ENCODE results near the gene EDN3.

The EDN3 gene, protein sequence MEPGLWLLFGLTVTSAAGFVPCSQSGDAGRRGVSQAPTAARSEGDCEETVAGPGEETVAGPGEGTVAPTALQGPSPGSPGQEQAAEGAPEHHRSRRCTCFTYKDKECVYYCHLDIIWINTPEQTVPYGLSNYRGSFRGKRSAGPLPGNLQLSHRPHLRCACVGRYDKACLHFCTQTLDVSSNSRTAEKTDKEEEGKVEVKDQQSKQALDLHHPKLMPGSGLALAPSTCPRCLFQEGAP

GRCh38 chr20:59300333-59301081 lies at the start of gene EDN3:
Gene EDN3, plus strand, starts transcription at chr20:59300611. Its CDS starts 202 bp downstream, at chr20:59300813.
- in situ Hi-C loops (cut with MboI; ENCODE audit: low sequenced_read_pairs) = no loop called here

GRCh38 chr20:59253325-59253724 lies 47.1 kb upstream of the EDN3 start:
- in situ Hi-C loops (cut with MboI; ENCODE audit: low sequenced_read_pairs) = no loop called here

DNA sequence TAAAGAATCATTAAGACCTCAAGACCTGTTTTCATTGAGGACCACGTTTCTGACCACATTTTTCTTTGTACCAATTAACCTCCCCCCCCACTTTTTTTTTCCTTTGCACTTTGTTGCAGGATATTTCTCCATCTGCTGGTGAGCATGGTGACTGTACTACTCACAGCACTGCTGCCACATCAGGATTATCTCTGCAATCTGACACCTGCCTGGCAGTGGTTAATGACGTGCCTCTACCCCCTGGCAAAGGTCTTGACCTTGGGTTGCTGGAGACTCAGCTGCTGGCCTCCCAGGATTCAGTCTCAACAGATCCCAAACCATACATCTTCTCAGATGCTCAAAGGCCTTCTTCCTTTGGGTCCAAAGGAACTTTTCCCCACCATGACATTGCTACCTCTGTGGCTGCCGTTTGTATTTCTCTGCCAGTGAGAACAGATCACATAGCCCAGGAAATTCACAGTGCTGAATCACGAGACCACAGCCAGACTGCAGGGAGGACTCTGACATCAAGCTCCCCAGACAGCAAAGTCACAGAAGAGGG lies 46.6 kb upstream of the EDN3 start:
- in situ Hi-C loops (cut with MboI; ENCODE audit: low sequenced_read_pairs) = no loop called here

DNA sequence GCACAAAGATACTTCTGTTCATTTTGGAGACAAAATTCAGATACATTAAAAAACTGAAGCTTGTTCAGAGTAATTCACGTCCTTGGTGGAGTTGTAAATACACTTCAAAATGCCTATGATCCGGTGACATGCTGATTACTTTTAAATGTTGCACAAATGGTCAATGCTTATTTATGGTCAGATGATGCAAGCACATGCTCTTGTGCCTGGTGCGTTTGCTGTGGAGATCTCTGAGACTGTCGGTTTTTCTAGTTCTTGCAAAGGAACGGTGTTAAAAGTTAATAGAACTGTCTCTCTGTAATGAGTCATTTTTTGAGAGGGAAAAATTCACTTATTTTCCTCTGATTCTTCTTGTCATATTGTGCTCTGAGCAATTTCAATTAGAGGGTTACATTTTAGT lies 45.2 kb upstream of the EDN3 start:
- in situ Hi-C loops (cut with MboI; ENCODE audit: low sequenced_read_pairs) = no loop called here

DNA sequence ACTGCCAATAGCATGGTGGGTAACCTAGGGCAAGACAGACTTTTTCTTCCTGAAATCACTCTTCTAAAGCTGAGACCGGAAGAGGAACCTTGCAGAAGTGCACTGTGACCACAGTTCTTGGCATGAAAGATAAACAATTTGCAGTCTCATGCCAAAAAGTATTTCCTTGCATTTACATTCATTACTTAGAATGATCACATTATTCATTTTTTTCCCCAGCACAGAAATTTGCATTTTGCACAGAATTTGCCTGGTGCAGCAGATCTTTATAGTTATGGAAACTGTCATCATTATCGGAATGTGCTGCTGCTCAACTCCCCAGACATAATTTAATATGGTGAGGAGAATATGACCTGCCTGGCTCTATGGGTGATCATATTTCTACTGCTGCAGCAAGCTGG lies 42.2 kb upstream of the EDN3 start:
- in situ Hi-C loops (cut with MboI; ENCODE audit: low sequenced_read_pairs) = no loop called here

DNA sequence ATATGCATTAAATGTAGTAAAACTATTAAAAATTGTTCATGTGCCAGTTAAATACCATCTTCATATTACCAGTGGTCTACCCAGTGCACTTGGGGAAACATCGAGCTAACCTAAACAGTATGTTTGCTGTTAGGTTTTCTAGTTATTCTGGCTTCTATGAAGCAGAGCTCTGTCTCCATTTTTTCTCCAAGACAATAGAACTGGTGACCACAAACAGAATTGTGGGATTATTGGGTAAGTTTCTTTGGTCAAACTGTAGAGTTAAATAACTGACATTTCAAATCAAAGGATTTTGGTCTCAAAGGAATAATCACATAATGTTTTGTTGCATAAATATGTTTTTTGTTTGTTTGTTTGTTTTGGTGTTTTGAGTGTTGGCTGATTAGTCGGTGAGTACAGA lies 40.5 kb upstream of the EDN3 start:
- in situ Hi-C loops (cut with MboI; ENCODE audit: low sequenced_read_pairs) = no loop called here

DNA sequence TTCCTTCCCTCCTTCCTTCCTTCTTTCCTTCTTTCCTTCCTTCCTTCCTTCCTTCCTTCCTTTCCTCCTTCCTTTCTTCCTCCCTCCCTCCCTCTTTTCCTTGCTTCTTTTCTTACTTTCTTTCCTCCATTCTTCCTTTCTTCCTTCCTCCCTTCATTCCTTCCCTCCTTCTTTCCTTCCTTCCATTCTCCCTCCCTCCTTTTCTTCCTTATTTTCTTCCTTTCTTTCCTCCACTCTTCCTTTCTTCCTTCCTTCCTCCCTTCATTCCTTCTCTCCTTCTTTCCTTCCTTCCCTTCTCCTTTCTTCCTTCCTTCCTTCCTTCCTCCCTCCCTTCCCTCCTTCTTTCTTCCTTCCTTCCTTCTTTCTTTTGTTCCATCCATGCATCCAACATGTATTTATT lies 35.1 kb upstream of the EDN3 start:
- in situ Hi-C loops (cut with MboI; ENCODE audit: low sequenced_read_pairs) = no loop called here

DNA sequence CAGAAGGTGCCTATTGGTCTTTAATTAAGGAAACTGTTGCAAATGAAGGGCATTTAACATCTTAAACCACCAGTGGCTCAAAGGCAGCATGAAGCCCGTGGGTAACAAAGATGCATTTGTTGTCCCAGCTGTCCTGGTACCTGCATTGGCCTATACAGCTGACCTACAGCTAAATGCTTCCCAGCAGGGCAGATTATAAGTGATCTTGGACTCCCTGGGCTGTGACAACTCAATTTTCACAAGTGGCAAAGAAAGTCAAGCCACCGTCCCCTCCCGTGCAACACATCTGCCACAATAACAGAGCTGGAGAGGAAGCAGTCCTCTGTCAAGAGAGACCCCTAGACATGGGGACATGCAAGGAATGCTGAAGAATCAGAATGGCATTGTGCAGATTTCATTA lies 31.5 kb upstream of the EDN3 start:
- in situ Hi-C loops (cut with MboI; ENCODE audit: low sequenced_read_pairs) = no loop called here

- in situ Hi-C loops (cut with MboI; ENCODE audit: low sequenced_read_pairs) = no loop called here
These were observed 30.9 kb upstream of the EDN3 start for GRCh38 chr20:59269411-59270025.

DNA sequence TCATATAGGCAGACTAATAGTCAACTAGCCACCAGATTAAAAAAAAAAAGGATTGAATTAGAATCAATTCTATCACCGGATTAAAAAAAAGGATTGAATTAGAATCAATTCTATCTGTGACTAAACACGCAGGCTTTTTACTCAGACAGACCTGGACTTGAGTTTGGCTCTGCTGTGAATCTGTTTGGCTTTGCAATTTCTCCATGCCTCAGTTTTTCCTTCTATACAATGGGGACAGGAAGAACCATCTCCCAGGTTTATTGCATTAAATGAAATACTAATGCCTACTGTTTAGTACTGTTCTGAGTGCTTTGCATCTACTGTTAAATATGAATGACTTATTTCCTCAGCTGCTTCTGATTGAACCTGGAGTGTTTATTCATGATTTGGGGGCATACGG lies 30.0 kb upstream of the EDN3 start:
- in situ Hi-C loops (cut with MboI; ENCODE audit: low sequenced_read_pairs) = no loop called here

DNA sequence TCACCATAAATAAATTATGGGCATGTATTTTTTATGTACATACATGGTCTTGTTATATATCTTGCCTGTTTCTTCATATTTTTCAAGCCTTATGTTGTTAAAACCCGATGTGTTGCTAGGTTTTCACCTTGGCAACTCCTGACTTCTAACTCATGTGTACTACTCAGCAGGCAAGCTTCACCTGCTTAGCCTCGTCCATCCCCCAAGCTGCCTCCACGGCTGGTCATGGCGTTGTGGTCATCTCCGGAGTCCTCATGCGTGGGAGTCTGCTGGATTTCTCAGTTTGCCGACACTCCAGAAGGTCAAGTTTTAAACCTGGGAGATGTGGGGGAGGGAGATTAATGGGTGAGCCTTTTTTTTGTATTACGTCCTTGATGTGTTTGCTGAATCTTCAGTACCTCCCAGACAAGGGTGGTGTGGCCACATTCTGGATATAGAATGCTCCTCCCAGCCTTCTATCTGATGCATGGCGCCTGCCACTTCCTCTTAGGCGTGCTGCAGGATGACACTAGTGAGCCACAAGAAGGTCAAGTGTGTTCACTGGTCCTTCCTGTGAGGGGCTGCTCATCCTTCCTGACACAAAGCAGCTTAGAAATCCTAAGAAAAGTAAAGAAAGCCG lies 26.6 kb upstream of the EDN3 start:
- in situ Hi-C loops (cut with MboI; ENCODE audit: low sequenced_read_pairs) = no loop called here

DNA sequence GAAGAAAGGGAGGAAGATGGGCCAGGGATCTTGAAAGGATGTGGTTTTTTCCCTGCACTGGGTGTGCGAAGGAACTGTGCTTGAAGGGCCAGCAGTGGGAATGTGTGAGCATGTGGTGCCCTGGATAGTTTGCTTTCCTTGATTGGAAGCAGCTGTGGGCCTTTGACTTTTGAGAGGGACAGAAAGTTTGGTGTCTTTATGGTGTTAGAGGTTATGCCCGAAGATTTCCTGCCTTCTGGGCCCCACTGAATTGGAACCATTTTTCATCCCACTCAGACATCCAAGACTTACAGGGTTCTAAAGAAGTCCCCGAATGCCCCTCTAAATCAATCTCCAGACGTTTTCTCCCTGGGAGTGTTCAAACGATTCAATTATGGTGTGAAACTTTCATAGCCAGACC lies 23.5 kb upstream of the EDN3 start:
- in situ Hi-C loops (cut with MboI; ENCODE audit: low sequenced_read_pairs) = no loop called here

GRCh38 chr20:59284470-59284869 lies 15.9 kb upstream of the EDN3 start:
- in situ Hi-C loops (cut with MboI; ENCODE audit: low sequenced_read_pairs) = no loop called here

GRCh38 chr20:59289994-59290393 lies 10.4 kb upstream of the EDN3 start:
- in situ Hi-C loops (cut with MboI; ENCODE audit: low sequenced_read_pairs) = no loop called here

DNA sequence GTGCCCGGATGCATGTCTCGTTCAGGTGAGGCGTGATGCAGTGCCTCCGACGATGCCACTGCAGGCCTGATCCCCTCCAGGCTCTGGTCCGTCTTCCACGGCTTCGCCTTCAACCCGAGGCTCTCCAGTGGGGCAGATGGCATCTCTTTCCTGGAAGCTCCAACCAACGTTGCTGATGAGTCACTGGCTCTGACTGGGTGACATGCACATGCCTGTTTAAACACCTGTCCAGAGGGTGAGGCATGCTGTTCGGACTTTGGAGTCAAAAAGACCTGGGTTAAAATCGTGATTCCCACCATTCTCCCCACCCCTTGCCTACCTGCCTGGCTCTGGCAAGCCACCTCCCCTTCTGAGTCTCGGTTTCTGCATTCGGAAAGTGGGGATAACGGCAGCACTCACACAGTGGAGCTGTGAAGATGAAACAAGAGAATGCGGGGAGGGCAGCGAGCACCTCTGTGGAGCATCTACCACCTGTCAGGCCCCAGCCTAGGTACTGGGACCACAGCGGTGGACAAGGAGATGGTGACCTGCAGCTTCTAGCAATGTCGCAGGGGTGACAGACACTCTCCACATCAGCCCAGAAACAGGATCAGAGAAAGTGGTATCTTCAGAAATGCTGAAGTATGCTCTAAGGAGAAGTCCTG lies 8.5 kb upstream of the EDN3 start:
- in situ Hi-C loops (cut with MboI; ENCODE audit: low sequenced_read_pairs) = no loop called here

DNA sequence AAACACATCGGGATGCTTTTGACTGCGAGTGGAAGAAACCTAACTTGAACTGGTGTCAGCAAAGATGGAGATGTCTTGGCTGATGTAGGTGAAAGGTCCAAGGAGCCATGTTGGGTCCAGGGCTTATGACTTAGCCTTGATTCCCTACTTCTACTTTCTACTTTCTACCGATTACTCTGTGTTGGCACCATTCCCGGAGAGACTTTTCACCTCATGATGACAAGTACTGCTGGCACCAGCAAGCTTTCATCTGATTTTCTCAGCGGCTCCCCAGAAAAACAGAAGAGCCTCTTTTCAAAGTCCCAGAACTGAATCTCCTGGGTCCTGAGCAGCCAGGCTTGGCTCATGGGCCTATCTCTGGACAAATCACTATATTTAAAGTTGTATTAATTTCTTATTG lies 4.9 kb upstream of the EDN3 start:
- in situ Hi-C loops (cut with MboI; ENCODE audit: low sequenced_read_pairs) = no loop called here

- in situ Hi-C loops (cut with MboI; ENCODE audit: low sequenced_read_pairs) = no loop called here
These were observed 2.7 kb upstream of the EDN3 start for GRCh38 chr20:59297686-59298085.

- in situ Hi-C loops (cut with MboI; ENCODE audit: low sequenced_read_pairs) = no loop called here
These were observed 472 bp upstream of the EDN3 start for GRCh38 chr20:59299945-59300332.

DNA sequence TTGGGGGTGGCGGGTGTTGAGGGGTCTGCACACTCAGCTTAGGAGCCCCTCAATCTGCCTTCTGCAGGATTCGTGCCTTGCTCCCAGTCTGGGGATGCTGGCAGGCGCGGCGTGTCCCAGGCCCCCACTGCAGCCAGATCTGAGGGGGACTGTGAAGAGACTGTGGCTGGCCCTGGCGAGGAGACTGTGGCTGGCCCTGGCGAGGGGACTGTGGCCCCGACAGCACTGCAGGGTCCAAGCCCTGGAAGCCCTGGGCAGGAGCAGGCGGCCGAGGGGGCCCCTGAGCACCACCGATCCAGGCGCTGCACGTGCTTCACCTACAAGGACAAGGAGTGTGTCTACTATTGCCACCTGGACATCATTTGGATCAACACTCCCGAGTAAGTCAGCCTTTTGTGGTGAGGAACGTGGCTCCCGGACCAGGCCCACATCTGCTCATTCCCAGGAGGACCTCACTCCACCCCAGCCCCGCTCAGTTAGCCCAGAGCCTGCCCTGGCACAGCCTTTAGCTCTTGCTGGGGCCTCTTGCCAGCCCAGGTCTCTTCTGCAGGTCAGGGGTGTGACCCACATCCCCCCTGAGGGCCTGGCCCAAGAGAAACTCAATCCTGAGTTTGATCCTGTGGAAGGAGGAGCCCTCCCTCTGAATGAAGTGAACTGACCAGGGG lies 1.1 kb downstream of the EDN3 start:
- in situ Hi-C loops (cut with MboI; ENCODE audit: low sequenced_read_pairs) = no loop called here

GRCh38 chr20:59305908-59306655 lies 5.7 kb downstream of the EDN3 start:
- in situ Hi-C loops (cut with MboI; ENCODE audit: low sequenced_read_pairs) = no loop called here

All from HL-60/S4 treated with retinoic acid at 250 ng/mL for 4 days and 3 days (cell line).